ENCODE results near the gene BIRC7. TPM values are rescaled to one million over a fixed set of nuclear protein-coding genes. Genes with fewer than 3 reads are reported as not detected.

Gene BIRC7
- total and polyA plus RNA-seq, 2 donors (not counting 3 experiments of a cell fraction or from before 2014, with no cell fraction given) = not detected

DNA sequence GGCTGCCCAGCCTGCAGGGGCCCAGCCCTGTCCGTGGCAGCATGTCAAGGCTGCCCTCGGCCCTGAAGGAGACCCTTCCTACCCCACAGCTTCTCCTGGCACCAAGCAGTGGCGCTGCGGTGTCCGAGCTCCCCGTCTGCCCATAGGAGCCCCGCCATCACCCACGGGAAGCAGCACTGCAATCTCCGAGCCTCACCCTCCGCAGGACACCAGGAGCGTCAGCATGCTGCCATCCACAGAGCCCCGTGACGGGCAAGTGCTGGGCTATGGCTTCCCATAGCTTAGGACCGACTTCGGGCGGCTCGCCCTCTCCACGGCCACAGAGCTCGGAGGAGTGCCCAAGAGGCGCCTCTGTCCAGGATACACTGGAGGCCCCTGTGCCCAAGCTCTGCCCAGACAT lies 44.9 kb upstream of the BIRC7 start:
- ChIA-PET CTCF (interaction anchor here (2.3 kb wide), 1 partner anchor 33 kb away, joined by 8 read pairs; no protein-coding TSS in a partner anchor), POLR2A (interaction anchor here (0.5 kb wide), 1 partner anchor 242 kb away, joined by 4 read pairs; no protein-coding TSS in a partner anchor)
- BruUV-seq (replicated peaks) = no TSS peak
- H3K27ac ChIP-seq (ENCODE audit: insufficient read depth, low read depth, low read length) = no peak overlapping the region
- FAIRE-seq (no peak), DNase-seq (ENCODE audit: low read depth, low spot score) (no peak)
- peaks cover 0 to 9% of the 10 kb centered on the region in 2 experiments for H3K36me3 ChIP-seq (ENCODE audit: control insufficient read depth in 2 of 2, extremely low read depth in 1 of 2, insufficient read depth in 2 of 2, low read length in 2 of 2)
- H3K4me1 ChIP-seq (ENCODE audit: control insufficient read depth, extremely low read depth, insufficient read depth, low read length) = no peaks in the 10 kb centered on the region
- no peaks in the 10 kb centered on the region for H3K79me2 ChIP-seq (ENCODE audit: control insufficient read depth, insufficient read depth, low read length)
- no peak overlapping the region for H3K9ac ChIP-seq (replicated peaks; ENCODE audit: extremely low read depth, insufficient read depth, low read length)
- no peak for TF ChIP-seq FOS (IDR thresholded peaks at IDR 0.05; ENCODE audit: borderline replicate concordance, insufficient read depth, low read length)
- TF ChIP-seq POLR2A (IDR thresholded peaks at IDR 0.05; ENCODE audit: low read depth, low read length) = no peak
- TF ChIP-seq EZH2 (IDR thresholded peaks at IDR 0.05; ENCODE audit: borderline replicate concordance, low read depth, low read length, severe bottlenecking) = no peak
- no peak for TF ChIP-seq POLR2AphosphoS5 (IDR thresholded peaks at IDR 0.05; ENCODE audit: insufficient read depth, low read depth, low read length)
- TF ChIP-seq GATA2 (IDR thresholded peaks at IDR 0.05; ENCODE audit: insufficient read depth, insufficient read length, low read depth, low read length) = no peak
- TF ChIP-seq JUN (IDR thresholded peaks at IDR 0.05; ENCODE audit: borderline replicate concordance, insufficient read depth, insufficient read length, low read depth) = no peak
- no peak for TF ChIP-seq MYC (IDR thresholded peaks at IDR 0.05; ENCODE audit: low read depth, low read length)
- TF ChIP-seq, protein P1, sequence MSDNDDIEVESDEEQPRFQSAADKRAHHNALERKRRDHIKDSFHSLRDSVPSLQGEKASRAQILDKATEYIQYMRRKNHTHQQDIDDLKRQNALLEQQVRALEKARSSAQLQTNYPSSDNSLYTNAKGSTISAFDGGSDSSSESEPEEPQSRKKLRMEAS (IDR thresholded peaks at IDR 0.05; ENCODE audit: insufficient read depth, insufficient read length) = no peak
- TF ChIP-seq, protein P2, sequence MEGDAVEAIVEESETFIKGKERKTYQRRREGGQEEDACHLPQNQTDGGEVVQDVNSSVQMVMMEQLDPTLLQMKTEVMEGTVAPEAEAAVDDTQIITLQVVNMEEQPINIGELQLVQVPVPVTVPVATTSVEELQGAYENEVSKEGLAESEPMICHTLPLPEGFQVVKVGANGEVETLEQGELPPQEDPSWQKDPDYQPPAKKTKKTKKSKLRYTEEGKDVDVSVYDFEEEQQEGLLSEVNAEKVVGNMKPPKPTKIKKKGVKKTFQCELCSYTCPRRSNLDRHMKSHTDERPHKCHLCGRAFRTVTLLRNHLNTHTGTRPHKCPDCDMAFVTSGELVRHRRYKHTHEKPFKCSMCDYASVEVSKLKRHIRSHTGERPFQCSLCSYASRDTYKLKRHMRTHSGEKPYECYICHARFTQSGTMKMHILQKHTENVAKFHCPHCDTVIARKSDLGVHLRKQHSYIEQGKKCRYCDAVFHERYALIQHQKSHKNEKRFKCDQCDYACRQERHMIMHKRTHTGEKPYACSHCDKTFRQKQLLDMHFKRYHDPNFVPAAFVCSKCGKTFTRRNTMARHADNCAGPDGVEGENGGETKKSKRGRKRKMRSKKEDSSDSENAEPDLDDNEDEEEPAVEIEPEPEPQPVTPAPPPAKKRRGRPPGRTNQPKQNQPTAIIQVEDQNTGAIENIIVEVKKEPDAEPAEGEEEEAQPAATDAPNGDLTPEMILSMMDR (IDR thresholded peaks at IDR 0.05; ENCODE audit: extremely low read depth in 1 of 2, insufficient read depth in 1 of 2, low read depth in 1 of 2, low read length in 2 of 2) = no peak
- no peak overlapping the region for H3K4me2 ChIP-seq (ENCODE audit: insufficient read depth, low read length)
- no peaks in the 10 kb centered on the region for H3K9me1 ChIP-seq (replicated peaks; ENCODE audit: control insufficient read depth, extremely low read depth, insufficient read depth, low read length)
- H3K9me3 ChIP-seq (replicated peaks; ENCODE audit: control insufficient read depth, insufficient read depth, low read length) = no peaks in the 10 kb centered on the region
- intact Hi-C loops (cut with micrococcal nuclease) (no loop called here), dilution Hi-C loops (cut with MboI; ENCODE audit: extremely low pct_ligation_motif_present, low sequenced_read_pairs) (no loop called here)
- H2AFZ ChIP-seq (ENCODE audit: low read depth, low read length) = no peak overlapping the region
- H3K27me3 ChIP-seq (ENCODE audit: control insufficient read depth in 2 of 2, insufficient read depth in 2 of 2, low read length in 2 of 2) = no peaks in the 10 kb centered on the region
- no peak overlapping the region for H3K4me3 ChIP-seq (replicated peaks in 1 of 3; ENCODE audit: insufficient read depth in 1 of 3, low read depth in 1 of 3, low read length in 3 of 3)
- no peaks in the 10 kb centered on the region for H4K20me1 ChIP-seq (replicated peaks; ENCODE audit: control insufficient read depth, extremely low read depth, insufficient read depth, low read length)

Data from endothelial cell of umbilical vein (primary cell).